Activated T-helper 9 cell treated with anti-CD3 and anti-CD28 coated beads, Interleukin-2, amount 50 U/mL, for 16 hours (primary cell): ENCODE results near the gene CHADL.
A peak's percentile ranks its signal among the peaks of the same experiment; 100 is the strongest.

Experiments
- DNase-seq: peaks from one replicate; pipeline ENCODE4 v3.0.0-alpha.2; 2020; ENCODE audit warnings: low read depth

Gene CHADL

GRCh38 chr22:41256254-41257253 is 15.8 kb upstream of the CHADL start:
- DNase-seq, result no peak

DNA sequence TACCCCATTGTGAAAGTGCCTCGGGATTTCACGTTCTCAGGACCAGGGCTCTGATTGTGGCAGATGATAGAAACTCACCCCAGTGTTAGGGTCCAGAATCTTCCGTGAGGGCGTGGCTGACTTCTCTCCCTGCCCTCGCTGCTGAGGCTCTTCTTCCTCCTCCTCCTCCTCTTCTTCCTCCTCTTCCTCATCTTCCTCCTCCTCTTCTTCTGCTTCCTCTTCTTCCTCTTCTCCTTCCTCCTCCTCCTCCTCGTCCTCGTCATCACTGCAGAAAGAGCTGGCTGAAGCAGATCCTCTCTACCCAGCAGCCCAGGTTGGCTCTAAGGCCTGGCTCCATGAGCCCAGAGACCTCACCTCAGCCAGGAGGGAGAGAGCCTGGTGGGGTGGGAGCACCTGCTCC is 13.5 kb upstream of the CHADL start:
- no peak for DNase-seq

DNA sequence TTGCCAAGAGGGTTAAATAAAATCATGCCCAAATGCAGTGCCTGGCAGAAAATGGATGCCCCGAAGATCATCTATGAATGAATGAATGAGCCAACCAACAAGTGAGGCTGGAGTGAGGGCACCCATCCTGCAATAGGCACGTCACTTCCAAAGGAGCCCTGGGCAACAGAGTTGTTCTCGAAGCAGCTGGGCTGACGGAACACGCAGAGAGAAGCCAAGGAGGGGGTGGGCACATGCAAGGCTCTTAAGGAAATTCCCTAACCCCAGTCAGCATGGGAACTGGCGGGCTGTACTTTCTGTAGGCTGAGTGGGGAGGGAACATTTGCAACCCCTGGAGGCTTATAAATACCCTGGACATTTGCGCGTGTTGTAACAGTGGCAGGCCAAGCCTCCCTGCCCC is 11.6 kb upstream of the CHADL start:
- no peak for DNase-seq

DNA sequence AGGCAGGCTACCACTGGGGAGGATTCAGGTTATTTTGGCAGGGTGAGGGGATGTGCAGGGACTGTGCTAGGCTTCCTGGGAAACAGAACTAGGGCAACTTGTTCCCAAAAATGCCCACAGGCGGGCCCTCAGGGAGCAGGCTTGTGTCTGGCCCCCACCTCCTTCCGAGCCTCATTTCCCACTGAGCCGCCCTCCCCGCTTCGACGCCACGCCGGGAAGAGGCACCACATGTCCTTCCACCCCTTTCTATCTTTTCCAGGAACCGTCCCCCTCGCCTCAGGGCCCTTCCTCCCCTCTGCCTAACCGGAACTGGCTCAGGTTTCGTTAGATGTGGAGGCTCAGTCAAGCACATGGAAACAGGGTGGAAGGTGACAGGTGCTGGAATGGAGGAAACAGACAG is 9.4 kb upstream of the CHADL start:
- no peak for DNase-seq

GRCh38 chr22:41249442-41249841 is 8.7 kb upstream of the CHADL start:
- no peak for DNase-seq

GRCh38 chr22:41248758-41249157 is 8.0 kb upstream of the CHADL start:
- no peak for DNase-seq

DNA sequence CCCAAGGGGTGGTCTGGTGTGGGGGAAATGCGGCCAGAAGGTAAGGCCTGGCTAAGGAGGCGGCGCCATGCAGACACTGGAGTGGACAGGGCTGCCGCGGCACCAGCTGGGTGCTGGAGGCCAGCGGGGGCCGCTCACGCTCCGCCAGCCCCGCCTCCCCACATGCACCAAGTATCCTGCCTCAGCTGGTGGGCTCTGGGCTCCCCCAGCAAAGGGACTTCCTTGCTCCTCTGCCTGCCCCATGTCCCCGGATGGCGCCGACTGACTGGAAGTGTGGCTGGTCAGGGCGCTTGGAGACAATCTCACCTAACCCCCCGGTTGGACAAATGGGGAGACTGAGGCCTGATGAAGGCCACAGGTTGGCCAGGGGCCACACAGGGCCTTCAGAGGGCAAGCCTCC is 7.6 kb upstream of the CHADL start:
- DNase-seq, result no peak

DNA sequence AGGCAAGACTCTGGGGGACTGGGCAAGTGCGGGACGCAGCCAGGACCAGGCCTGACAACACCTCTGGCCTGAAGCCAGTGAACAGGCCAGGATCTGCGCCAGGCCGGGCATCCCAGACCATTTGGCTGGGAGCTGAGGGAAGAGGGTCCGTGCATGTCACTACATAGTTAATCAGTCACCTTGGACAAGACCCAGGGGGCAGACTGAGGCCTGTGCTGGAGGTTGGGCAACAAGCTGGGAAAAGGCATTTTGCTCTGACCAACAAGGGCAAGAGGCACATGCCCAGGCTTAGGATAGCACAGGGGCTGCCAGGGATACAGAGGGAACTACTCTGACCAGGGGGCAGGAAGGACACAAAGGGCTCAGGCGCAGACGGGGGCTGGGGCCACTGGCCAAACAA is 7.0 kb upstream of the CHADL start:
- no peak for DNase-seq

- DNase-seq, result no peak
Observed at GRCh38 chr22:41245917-41246499, 5.3 kb upstream of the CHADL start.

GRCh38 chr22:41243361-41243760 is 2.6 kb upstream of the CHADL start:
- DNase-seq, result no peak

GRCh38 chr22:41242396-41243117 is 1.8 kb upstream of the CHADL start:
- DNase-seq, result no peak

DNA sequence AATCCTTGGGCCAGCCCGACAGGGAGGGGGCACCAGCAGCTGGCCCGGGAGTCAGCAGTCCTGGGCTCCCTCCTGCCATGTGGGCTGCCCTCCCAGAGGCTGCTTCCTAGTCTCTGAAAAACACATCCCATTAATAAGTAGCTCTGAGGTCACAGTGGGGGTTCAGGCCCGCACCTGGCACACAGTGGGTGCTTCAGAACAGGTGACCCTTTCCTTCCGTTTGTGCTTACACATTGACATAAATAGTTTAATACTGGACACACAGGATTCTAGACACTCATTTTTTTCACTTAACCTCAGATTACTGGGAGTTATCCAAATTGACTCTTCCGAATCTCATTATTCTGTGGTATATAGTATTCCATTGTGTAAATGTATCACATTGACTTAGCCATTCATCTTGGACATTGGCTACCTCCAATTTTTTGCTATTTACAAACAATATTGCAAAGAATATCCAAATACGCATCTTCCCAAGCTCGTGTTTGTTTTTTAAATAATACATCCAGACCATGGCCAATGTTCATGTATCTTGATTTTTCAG is 474 bp upstream of the CHADL start:
- DNase-seq, result no peak

- DNase-seq, result no peak
Observed at GRCh38 chr22:41239443-41240128, 1.1 kb downstream of the CHADL start.

DNA sequence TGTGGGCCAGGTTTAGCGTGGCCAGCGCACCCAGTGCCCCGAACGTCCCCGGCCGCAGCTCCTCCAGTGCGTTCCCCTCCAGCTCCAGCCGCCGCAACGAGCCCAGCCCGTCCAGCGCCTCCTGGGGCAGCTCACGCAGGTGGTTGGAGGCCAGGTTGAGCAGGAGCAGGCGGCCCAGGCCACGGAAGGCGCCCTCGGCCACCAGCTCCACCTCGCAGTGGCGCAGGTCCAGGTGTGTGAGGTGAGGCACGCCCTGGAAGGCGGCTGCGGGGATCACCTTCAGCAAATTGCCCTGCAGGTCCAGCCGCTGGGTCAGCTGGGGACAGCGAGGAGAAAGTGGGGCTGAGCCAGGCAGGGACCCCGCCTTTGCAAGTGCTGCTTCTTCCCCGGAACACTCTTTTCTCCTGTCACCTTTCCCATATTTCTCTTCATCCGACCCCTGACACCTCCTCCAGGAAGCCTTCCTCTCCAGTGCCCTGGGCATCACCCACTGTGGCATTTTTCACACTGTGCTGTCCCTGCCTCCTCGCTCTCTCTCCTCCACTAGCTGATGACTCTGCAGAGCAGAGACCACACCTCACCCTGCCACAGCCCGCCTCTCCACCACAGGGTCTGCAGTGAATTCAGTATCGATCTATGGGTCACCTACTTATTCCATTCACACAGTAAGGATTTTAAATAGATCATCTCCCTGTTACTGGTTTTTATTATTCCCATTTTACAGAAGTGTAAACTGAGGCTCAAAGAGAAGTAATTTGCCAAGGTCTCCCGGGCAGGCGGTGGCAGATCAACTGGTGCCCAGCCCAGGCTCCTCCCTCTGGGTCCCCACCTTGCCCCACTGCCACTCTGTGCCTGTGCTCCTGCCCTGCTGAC is 1.9 kb downstream of the CHADL start:
- DNase-seq, result no peak

DNA sequence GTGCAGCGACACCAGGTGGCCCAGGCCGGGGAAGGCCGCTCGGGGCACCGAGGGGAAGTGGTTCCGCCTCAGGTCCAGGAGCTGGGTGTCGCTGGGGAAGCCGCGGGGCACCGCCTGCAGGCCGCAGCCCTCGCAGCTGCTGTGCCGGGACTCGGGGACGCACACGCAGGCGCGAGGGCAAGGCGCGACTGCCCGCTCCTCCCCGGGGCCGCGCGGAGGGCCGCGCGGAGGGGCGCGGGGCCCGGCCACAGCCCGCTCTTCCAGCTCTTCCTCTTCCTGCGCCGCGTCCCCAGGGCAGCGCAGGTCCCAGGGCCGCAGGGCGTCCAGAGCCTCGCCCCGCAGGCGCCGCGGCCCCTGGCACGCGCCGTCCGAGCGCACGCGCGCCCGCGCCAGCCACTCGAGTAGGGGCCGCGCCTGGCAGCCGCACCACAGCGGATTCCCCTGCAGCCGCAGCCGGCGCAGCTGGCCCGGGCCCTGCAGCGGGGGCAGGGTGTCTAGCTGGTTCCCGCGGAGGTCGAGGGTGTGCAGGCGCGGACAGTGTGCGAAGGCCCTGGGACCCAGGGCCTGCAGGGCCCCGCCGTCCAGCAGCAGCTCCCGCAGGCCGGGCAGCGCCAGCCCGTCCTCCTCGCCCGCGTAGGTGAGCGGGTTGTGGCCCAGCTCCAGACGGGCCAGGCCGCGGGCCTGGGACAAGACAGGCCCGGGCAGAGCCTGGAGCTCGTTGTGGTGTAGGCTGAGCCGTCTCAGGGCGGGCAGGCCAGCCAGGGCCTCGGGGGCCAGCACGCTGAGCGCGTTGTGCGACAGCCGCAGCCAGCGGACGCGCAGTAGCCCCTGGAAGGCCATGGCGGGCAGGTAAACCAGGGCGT is 2.8 kb downstream of the CHADL start:
- DNase-seq, result peak; percentile 68

DNA sequence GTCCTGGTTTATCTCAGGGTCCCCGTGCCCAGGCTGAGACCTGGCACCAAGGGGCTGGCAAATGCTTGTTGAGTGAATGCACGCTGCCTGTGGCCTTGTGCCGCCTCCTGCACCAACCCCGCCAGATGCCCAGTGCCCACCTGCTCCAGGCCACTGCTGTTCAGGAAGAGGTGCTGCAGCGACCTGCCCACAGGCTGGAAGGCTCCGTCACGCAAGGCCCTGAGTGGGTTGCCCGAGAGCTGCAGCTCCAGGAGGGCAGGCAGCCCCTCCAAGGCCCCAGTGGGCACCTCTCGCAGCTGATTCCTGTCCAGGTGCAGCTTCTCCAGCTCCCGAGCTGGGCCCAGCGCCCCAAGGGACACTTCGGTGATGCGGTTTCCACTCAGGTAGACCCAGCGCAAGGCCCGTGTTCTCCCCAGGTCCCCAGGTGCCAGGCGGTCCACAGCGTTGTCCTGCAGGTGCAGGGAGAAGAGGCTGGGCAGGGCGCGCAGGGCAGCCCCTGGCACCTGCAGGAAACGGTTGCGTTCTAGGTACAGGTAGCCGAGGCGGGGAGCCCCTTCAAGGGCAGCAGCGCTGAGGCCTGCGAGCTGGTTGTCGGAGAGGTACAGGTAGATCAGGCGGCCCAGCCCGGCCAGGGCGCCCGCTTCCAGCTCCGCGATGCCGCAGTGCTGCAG is 3.6 kb downstream of the CHADL start:
- DNase-seq, result no peak

DNA sequence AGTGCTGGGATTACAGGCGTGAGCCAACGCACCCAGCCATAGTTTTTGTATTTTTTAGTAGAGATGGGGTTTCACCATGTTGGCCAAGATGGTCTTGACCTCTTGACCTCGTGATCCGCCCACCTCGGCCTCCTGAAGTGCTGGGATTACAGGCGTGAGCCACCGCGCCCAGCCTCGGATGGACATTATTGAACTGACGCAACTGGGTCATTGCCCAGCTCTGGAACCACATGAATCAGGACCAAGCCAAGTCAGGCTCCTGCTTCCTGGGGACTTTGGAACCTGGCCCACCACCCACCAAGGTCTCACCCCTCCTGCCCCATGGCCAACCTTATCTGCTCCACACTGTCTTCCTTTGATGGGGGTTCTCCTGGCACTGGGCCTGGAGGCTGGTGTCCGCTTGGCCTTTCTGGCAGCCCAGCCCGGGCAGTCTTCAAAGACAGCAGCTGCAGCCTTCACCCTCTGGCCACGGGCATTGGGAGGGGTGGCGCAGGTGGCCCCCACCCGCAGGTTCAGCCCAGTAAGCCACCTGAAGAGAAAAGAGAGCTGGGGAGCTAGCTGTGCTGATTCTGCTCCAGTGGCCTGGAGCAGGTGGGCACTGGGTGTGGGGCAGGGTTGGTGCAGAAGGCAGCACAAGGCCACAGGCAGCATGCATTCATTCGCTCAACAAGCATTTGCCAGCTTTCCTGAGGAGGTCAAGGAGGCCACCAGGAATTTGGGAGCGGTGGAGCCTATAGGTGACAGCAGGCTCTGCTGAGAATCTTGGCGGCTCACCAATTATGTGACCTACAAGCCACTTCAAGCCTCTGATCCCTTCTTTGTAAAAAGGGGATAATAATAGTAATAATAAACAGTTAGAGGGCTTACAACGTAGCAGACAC is 5.7 kb downstream of the CHADL start:
- DNase-seq, result no peak

DNA sequence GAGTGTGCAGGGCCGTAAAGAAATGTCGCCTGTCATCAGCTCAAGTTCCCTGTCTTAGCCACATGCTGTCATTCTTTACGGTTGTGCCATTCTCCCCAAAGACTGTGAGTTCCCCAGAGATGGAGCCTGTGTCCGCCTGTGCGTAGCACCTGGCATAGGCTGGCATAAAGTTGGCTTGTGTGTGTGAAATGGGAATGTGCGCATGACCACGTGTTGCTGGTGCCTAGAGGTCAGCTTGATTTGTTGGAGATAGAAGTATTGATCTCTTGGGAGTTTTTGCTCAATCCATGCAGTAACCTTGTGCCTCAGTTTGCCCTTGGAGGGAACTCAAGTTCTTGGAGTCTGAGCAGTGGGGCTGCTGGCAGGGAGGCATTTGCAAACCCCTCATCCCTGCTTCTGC is 9.4 kb downstream of the CHADL start:
- no peak for DNase-seq
